HEK293 (cell line): Measurements from ENCODE around the gene SYNE1.

Experiments used
- ELK4 ChIP-seq: IDR thresholded peaks from 2 replicates; pipeline ENCODE4 v1.6.1; 2011; ENCODE audit warnings: mild to moderate bottlenecking, low read depth, low read length, borderline replicate concordance
- GLI2 ChIP-seq: fragments of 450-650 bp; formaldehyde crosslinking; IDR thresholded peaks from 2 replicates; pipeline ENCODE4; 2017; ENCODE audit warnings: missing biosample characterization, missing genetic modification characterization, low read depth, borderline replicate concordance
- HIC1 ChIP-seq: fragments of 450-650 bp; formaldehyde crosslinking; IDR thresholded peaks from 2 replicates; pipeline ENCODE4 v1.5.1; 2016; ENCODE audit warnings: missing biosample characterization, missing genetic modification characterization
- KLF17 ChIP-seq: fragments of 450-650 bp; formaldehyde crosslinking; IDR thresholded peaks from 2 replicates; pipeline ENCODE4 v1.5.1; 2016; ENCODE audit warnings: missing biosample characterization, missing genetic modification characterization
- MEIS1 ChIP-seq: sonication (generic); formaldehyde crosslinking; IDR thresholded peaks from 2 replicates; pipeline ENCODE4 v1.8.1; 2022; ENCODE audit warnings: missing genetic modification reagents, mild to moderate bottlenecking, borderline replicate concordance
- PBX3 ChIP-seq: sonication (generic); formaldehyde crosslinking; IDR thresholded peaks from 2 replicates; pipeline ENCODE4 v1.8.1; 2022; ENCODE audit warnings: mild to moderate bottlenecking, moderate library complexity, missing genetic modification reagents
- RBAK ChIP-seq: fragments of 450-650 bp; formaldehyde crosslinking; IDR thresholded peaks from 2 replicates; pipeline ENCODE4 v1.5.1; 2016; ENCODE audit warnings: missing biosample characterization, missing genetic modification characterization
- REPIN1 ChIP-seq: fragments of 450-650 bp; formaldehyde crosslinking; IDR thresholded peaks from 2 replicates; pipeline ENCODE4 v1.5.1; 2017; ENCODE audit warnings: missing biosample characterization, missing genetic modification characterization, low read depth
- SETDB1 ChIP-seq: IDR thresholded peaks from one replicate; pipeline ENCODE4 v1.6.1; 2017; ENCODE audit warnings: mild to moderate bottlenecking, low read length, moderate library complexity, mixed read lengths; ENCODE audit not compliant: insufficient read length
- SP2 ChIP-seq: fragments of 450-650 bp; formaldehyde crosslinking; IDR thresholded peaks from 2 replicates; pipeline ENCODE4 v1.5.1; 2016; ENCODE audit warnings: missing biosample characterization, missing genetic modification characterization
- SP7 ChIP-seq: fragments of 450-650 bp; formaldehyde crosslinking; IDR thresholded peaks from 2 replicates; pipeline ENCODE4 v1.5.1; 2016; ENCODE audit warnings: missing biosample characterization, missing genetic modification characterization
- TRIM28 ChIP-seq: IDR thresholded peaks from 2 replicates; pipeline ENCODE4 v1.6.1; 2011; ENCODE audit warnings: low read length, control low read depth, borderline replicate concordance
- TSHZ1 ChIP-seq: fragments of 450-650 bp; formaldehyde crosslinking; IDR thresholded peaks from 2 replicates; pipeline ENCODE4 v1.5.1; 2016; ENCODE audit warnings: missing biosample characterization, missing genetic modification characterization, borderline replicate concordance
- ZBTB21 ChIP-seq: fragments of 450-650 bp; formaldehyde crosslinking; IDR thresholded peaks from 2 replicates; pipeline ENCODE4 v1.5.1; 2017; ENCODE audit warnings: missing biosample characterization, missing genetic modification characterization
- ZFP37 ChIP-seq: fragments of 450-650 bp; formaldehyde crosslinking; IDR thresholded peaks from 2 replicates; pipeline ENCODE4 v1.5.1; 2016; ENCODE audit warnings: missing biosample characterization, missing genetic modification characterization
- ZNF121 ChIP-seq: fragments of 450-650 bp; formaldehyde crosslinking; IDR thresholded peaks from 2 replicates; pipeline ENCODE4 v1.5.1; 2016; ENCODE audit warnings: missing biosample characterization, missing genetic modification characterization
- ZNF169 ChIP-seq: fragments of 450-650 bp; formaldehyde crosslinking; IDR thresholded peaks from 2 replicates; pipeline ENCODE4 v1.5.1; 2016; ENCODE audit warnings: missing biosample characterization, missing genetic modification characterization
- ZNF341 ChIP-seq: fragments of 450-650 bp; formaldehyde crosslinking; IDR thresholded peaks from 2 replicates; pipeline ENCODE4; 2016; ENCODE audit warnings: low read depth, missing biosample characterization, missing genetic modification characterization
- ZNF404 ChIP-seq: fragments of 450-650 bp; formaldehyde crosslinking; IDR thresholded peaks from 2 replicates; pipeline ENCODE4 v1.5.1; 2017; ENCODE audit warnings: missing biosample characterization, missing genetic modification characterization
- ZNF514 ChIP-seq: fragments of 450-650 bp; formaldehyde crosslinking; IDR thresholded peaks from 2 replicates; pipeline ENCODE4 v1.5.1; 2016; ENCODE audit warnings: missing biosample characterization, missing genetic modification characterization
- ZNF548 ChIP-seq: fragments of 450-650 bp; formaldehyde crosslinking; IDR thresholded peaks from 2 replicates; pipeline ENCODE4 v1.5.1; 2016; ENCODE audit warnings: missing biosample characterization, missing genetic modification characterization
- ZNF623 ChIP-seq: fragments of 450-650 bp; formaldehyde crosslinking; IDR thresholded peaks from 2 replicates; pipeline ENCODE4 v1.5.1; 2016; ENCODE audit warnings: missing biosample characterization, missing genetic modification characterization
- TF ChIP-seq, protein P1 (sequence below): fragments of 450-650 bp; formaldehyde crosslinking; IDR thresholded peaks from 2 replicates; pipeline ENCODE4 v1.5.1; 2017; ENCODE audit warnings: missing biosample characterization, missing genetic modification characterization
- TF ChIP-seq, protein P2 (sequence below): fragments of 450-650 bp; formaldehyde crosslinking; IDR thresholded peaks from 2 replicates; pipeline ENCODE4 v1.5.1; 2017; ENCODE audit warnings: missing biosample characterization, missing genetic modification characterization
- TF ChIP-seq, protein P3 (sequence below): fragments of 450-650 bp; formaldehyde crosslinking; IDR thresholded peaks from 2 replicates; pipeline ENCODE4 v1.5.1; 2016; ENCODE audit warnings: missing biosample characterization, missing genetic modification characterization

Gene SYNE1

GRCh38 chr6:152572338-152573088, 64.6 kb downstream of the SYNE1 start (continued):
- TF ChIP-seq ZNF548 (tag by site-specific recombination) (no peak), ZNF121 (tag by site-specific recombination) (no peak), ZNF404 (tag by site-specific recombination) (no peak), TRIM28 (peak; percentile 88), RBAK (tag by site-specific recombination) (no peak), SETDB1 (no peak), ZBTB21 (tag by site-specific recombination) (peak; percentile 54; the same call in 1 of the 2 replicates), ZNF623 (tag by site-specific recombination) (no peak), MEIS1 (CRISPR knock-in tag) (no peak), TSHZ1 (peak; percentile 75; the same call in 1 of the 2 replicates), HIC1 (tag by site-specific recombination) (peak; percentile 57), SP2 (tag by site-specific recombination) (0 out of 2 replicates have a peak, but pooled peaks have one; percentile 24), PBX3 (CRISPR knock-in tag) (no peak), ZNF341 (0 out of 2 replicates have a peak, but pooled peaks have one; percentile 33), GLI2 (tag by site-specific recombination) (peak; percentile 61; the same call in 1 of the 2 replicates), KLF17 (tag by site-specific recombination) (peak; percentile 74), ELK4 (no peak), ZNF169 (tag by site-specific recombination) (no peak), REPIN1 (tag by site-specific recombination) (no peak), ZFP37 (tag by site-specific recombination) (no peak), SP7 (tag by site-specific recombination) (peak; percentile 94), ZNF514 (tag by site-specific recombination) (no peak)
- TF ChIP-seq, protein P1, sequence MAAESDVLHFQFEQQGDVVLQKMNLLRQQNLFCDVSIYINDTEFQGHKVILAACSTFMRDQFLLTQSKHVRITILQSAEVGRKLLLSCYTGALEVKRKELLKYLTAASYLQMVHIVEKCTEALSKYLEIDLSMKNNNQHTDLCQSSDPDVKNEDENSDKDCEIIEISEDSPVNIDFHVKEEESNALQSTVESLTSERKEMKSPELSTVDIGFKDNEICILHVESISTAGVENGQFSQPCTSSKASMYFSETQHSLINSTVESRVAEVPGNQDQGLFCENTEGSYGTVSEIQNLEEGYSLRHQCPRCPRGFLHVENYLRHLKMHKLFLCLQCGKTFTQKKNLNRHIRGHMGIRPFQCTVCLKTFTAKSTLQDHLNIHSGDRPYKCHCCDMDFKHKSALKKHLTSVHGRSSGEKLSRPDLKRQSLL = peak; percentile 67
- TF ChIP-seq, protein P2, sequence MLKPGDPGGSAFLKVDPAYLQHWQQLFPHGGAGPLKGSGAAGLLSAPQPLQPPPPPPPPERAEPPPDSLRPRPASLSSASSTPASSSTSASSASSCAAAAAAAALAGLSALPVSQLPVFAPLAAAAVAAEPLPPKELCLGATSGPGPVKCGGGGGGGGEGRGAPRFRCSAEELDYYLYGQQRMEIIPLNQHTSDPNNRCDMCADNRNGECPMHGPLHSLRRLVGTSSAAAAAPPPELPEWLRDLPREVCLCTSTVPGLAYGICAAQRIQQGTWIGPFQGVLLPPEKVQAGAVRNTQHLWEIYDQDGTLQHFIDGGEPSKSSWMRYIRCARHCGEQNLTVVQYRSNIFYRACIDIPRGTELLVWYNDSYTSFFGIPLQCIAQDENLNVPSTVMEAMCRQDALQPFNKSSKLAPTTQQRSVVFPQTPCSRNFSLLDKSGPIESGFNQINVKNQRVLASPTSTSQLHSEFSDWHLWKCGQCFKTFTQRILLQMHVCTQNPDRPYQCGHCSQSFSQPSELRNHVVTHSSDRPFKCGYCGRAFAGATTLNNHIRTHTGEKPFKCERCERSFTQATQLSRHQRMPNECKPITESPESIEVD = peak; percentile 94
- TF ChIP-seq, protein P3, sequence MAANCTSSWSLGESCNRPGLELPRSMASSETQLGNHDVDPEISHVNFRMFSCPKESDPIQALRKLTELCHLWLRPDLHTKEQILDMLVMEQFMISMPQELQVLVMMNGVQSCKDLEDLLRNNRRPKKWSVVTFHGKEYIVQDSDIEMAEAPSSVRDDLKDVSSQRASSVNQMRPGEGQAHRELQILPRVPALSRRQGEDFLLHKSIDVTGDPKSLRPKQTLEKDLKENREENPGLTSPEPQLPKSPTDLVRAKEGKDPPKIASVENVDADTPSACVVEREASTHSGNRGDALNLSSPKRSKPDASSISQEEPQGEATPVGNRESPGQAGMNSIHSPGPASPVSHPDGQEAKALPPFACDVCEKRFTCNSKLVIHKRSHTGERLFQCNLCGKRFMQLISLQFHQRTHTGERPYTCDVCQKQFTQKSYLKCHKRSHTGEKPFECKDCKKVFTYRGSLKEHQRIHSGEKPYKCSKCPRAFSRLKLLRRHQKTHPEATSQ (tag by site-specific recombination) = no peak
